Left renal pelvis (tissue), 4 donors: ENCODE results near the gene NUDT8. TPM values are rescaled to one million over a fixed set of nuclear protein-coding genes. Genes with fewer than 3 reads are reported as not detected.
"Not testable (repeated sequence)": the region's sequence is repeated elsewhere in the genome, so short reads cannot be mapped to it uniquely, and the experiment has no call there.

Experiments used
- DNase-seq, 4 donors: peaks; one replicate each; pipeline ENCODE4 v3.0.0-alpha.2; 2013; ENCODE audit warnings: low read depth in 4 of 4, low spot score in 3 of 4
- polyA plus RNA-seq, 4 donors: library from polyadenylated mRNA; unstranded; fragments of 120-200 nt; gene quantifications; one replicate each; pipeline ENCODE4 v1.2.1, GENCODE V29; 2013; ENCODE audit not compliant: insufficient read length in 4 of 4

Gene NUDT8
- polyA plus RNA-seq, 4 donors = 3.6 to 10.1 (median 4.1) TPM

DNA sequence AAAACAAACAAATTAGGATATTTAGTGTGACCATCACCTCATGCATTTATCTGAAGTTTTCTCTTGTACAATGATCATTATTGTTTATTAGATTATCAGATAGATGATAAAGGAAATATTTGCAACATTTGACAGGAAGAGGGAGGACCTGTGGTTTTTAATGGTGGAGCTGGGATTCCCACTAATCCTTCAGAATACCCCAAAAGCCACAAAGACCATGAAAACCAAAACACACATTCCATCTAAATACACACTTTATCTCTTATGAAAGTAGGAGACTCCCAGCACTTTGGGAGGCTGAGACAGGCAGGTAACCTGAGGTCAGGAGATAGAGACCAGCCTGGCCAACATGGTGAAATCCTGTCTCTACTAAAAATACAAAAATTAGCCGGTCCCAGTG lies 30.6 kb downstream of the NUDT8 start:
- no peak for DNase-seq

DNA sequence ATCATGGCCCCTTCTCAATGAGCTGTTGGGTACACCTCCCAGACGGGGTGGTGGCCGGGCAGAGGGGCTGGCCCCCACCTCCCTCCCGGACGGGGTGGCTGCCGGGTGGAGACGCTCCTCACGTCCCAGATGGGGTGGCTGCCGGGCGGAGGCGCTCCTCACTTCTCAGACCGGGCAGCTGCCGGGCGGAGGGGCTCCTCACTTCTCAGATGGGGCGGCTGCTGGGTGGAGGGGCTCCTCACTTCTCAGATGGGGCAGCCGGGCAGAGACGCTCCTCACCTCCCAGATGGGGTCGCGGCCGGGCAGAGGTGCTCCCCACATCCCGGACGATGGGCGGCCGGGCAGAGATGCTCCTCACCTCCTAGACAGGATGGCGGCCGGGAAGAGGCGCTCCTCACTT lies 31.8 kb downstream of the NUDT8 start:
- not testable (repeated sequence) for DNase-seq

DNA sequence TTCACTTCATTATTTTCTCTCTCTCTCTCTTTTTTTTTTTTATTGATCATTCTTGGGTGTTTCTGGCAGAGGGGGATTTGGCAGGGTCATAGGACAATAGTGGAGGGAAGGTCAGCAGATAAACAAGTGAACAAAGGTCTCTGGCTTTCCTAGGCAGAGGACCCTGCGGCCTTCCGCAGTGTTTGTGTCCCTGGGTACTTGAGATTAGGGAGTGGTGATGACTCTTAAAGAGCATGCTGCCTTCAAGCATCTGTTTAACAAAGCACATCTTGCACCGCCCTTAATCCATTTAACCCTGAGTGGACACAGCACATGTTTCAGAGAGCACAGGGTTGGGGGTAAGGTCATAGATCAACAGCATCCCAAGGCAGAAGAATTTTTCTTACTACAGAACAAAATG lies 32.3 kb downstream of the NUDT8 start:
- not testable (repeated sequence) for DNase-seq

DNA sequence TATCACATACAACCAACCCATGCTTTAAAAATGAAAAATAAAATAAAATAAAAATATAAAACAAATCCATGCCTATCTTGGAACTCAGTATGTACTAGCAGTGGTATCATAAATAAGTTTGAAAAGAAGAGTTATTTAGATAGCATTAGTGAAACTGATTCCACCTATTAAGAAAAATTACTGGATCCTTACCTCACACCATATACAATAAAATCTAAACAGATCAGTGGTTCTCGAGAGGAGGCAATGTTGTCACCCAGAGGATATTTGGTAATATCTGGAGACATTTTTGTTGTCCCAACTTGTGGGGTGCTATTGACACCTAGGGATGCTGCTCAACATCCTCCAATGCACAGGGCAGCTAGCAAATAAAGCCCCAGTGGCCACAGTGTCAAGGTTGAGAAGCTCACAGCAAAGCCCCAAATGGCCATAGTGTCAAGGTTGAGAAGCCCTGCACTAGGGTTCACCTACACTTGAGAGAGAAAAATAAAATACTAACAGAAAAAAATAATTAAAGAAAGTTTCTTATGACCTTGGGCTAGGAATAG lies 32.9 kb downstream of the NUDT8 start:
- DNase-seq = no peak

DNA sequence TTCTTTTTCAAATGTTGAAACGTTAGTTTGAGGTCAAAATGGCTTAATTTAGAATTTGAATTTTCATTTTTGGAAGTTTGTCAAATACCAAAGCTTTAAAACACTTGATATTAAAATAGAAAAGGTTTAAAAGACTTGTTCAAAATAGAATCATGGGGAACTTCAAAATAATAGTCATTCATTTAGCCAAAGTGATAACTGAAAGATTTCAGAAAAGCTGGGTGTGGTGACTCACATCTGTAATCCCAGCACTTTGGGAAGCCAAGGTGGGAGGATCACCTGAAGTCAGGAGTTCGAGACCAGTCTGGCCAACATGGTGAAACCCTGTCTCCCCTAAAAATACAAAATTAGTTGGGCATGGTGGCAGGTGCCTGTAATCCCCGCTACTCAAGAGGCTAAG lies 35.3 kb downstream of the NUDT8 start:
- no peak for DNase-seq

DNA sequence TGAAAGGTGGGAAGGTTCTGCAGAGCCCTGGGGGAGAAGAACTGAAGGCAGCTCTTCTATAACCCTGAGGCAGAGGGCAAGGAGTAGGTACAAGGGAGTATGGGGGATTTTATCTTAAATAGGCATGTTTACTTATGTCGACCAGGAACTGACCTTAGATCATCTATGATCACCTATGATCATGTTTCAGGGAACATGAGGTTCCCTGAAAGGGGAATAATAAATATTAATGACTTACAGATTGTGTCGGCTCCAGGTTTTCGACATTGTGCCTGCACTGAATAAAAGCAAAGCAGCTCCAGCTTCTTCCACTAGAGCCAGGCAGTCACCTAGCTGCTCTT lies 36.2 kb downstream of the NUDT8 start:
- DNase-seq = no peak

DNA sequence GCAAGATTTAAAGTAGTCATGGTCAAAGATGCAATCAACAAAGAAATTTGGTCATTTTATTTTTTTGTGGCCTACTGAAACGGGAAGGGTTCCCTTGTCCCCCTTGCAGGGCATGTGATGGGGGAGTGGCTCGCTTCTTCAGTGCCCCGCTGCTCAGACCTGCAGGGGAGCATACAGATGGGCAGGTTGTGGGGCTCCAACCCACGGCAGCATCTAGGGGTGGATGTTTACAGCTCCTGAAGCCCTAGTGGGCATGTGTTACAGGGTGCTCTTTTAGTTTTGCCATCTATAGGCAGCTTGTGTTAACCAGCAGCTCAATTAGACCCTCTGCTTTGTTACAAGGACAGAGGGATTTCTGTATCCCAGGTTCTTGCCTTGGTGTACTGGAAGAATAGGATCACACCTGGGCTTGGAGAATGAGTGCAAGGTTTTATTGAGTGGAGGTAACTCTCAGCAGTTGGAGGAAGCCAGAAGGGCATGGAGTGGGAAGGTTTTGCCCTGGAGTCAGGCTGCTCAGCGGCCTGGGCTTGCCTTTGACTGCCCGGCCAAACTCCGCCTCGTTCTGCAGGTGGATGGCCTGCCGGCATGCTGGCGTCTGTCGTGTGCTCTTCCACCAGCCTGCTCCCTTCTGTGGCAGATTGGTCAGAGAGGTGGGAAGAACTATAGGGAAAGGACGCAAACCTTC lies 36.7 kb downstream of the NUDT8 start:
- no peak for DNase-seq

DNA sequence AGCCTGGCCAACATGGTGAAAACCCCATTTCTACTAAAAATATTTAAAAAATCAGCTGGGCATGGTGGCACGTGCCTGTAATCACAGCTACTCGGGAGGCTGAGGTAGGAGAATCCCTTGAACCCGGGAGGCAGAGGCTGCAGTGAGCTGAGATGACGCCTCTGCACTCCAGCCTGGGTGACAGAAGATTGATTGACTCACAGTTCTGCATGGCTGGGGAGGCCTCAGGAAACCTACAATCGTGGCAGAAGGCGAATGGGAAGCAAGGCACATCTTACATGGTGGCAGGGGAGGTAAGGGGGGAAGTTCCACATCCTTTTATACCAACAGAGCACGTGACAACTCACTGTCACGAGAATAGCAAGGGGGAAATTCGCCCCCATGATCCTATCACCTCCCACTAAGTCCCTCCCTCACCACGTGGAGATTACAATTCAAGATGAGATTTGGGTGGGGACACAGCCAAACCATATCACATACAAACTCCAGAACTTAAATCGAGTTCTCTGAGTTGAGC lies 40.8 kb downstream of the NUDT8 start:
- not testable (repeated sequence) for DNase-seq

DNA sequence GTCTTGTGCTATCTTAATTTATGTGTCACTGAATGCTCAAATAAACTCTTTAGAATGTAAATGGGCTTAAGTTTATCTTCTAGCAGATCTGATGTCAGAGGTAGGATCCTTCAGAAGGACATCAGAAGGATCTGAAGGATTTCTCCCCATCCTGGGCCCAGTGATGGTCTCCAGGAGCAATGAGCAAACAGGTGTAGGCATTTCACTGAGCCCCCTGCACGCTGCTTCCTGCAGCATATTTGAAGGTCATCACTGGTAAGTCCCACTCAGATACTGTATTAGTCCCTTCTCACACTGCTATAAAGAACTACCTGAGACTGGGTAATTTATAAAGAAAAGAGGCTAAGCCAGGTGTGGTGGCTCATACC lies 41.6 kb downstream of the NUDT8 start:
- no peak for DNase-seq

DNA sequence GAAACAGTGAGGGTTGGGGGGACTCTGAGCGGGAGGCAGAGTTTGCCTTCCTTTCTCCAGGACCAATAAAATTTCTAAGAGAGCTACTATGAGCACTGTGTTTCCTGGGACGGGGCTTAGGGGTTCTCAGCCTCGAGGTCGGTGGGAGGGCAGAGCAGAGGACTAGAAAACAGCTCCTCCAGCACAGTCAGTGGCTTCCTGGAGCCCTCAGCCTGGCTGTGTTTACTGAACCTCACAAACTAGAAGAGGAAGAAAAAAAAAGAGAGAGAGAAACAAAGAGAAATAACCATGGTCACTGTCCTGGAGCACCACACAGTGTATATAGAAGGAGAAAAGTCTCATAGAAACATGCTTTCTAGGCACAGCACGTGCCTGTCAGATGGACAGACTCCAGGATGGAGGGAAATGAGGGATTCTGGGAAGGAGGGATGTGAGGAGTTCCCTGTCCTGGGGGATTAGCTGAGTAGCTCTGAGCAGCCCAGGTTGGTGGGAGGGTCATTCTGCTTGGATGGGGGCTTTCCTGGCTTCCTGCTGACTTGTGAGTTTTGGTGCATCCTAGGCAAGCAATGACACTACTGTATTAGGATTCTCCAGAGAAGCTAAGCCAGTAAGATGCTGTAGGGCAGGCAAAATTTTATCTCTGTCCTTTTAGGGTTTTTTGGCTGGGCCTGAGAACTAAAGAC lies 43.0 kb downstream of the NUDT8 start:
- DNase-seq = no peak

DNA sequence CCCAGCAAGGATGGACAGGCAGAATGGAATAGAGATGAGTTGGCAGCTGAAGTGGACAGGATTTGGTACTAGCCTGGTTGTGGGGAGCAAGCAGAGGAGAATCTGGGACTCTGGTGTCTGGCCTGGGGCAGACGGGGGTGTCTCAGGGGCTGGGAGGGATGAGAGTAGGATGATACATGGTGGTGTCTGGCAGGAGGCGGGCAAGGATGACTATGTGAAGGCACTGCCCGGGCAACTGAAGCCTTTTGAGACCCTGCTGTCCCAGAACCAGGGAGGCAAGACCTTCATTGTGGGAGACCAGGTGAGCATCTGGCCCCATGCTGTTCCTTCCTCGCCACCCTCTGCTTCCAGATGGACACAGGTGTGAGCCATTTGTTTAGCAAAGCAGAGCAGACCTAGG lies 43.8 kb downstream of the NUDT8 start:
- no peak for DNase-seq

DNA sequence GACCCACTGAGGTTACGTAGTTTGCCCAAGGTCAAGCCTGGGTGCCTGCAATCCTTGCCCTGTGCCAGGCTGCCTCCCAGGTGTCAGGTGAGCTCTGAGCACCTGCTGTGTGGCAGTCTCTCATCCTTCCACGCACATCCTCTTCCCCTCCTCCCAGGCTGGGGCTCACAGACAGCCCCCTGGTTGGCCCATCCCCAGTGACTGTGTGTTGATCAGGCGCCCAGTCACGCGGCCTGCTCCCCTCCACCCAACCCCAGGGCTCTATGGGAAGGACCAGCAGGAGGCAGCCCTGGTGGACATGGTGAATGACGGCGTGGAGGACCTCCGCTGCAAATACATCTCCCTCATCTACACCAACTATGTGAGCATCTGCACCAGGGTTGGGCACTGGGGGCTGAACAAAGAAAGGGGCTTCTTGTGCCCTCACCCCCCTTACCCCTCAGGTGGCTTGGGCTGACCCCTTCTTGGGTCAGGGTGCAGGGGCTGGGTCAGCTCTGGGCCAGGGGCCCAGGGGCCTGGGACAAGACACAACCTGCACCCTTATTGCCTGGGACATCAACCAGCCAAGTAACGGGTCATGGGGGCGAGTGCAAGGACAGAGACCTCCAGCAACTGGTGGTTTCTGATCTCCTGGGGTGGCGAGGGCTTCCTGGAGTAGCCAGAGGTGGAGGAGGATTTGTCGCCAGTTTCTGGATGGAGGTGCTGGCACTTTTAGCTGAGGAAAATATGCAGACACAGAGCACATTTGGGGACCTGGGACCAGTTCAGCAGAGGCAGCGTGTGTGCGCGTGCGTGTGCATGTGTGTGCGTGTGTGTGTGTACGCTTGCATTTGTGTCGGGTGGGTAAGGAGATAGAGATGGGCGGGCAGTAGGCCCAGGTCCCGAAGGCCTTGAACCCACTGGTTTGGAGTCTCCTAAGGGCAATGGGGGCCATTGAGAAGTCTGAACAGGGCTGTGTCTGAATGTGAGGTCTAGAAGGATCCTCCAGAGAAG lies 44.6 kb downstream of the NUDT8 start:
- DNase-seq = no peak

DNA sequence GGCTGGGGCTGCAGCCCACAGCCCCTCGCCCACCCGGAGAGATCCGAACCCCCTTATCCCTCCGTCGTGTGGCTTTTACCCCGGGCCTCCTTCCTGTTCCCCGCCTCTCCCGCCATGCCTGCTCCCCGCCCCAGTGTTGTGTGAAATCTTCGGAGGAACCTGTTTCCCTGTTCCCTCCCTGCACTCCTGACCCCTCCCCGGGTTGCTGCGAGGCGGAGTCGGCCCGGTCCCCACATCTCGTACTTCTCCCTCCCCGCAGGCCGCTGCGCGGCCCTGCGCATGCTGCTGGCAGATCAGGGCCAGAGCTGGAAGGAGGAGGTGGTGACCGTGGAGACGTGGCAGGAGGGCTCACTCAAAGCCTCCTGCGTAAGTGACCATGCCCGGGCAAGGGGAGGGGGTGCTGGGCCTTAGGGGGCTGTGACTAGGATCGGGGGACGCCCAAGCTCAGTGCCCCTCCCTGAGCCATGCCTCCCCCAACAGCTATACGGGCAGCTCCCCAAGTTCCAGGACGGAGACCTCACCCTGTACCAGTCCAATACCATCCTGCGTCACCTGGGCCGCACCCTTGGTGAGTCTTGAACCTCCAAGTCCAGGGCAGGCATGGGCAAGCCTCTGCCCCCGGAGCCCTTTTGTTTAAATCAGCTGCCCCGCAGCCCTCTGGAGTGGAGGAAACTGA lies 45.4 kb downstream of the NUDT8 start:
- no peak for DNase-seq

DNA sequence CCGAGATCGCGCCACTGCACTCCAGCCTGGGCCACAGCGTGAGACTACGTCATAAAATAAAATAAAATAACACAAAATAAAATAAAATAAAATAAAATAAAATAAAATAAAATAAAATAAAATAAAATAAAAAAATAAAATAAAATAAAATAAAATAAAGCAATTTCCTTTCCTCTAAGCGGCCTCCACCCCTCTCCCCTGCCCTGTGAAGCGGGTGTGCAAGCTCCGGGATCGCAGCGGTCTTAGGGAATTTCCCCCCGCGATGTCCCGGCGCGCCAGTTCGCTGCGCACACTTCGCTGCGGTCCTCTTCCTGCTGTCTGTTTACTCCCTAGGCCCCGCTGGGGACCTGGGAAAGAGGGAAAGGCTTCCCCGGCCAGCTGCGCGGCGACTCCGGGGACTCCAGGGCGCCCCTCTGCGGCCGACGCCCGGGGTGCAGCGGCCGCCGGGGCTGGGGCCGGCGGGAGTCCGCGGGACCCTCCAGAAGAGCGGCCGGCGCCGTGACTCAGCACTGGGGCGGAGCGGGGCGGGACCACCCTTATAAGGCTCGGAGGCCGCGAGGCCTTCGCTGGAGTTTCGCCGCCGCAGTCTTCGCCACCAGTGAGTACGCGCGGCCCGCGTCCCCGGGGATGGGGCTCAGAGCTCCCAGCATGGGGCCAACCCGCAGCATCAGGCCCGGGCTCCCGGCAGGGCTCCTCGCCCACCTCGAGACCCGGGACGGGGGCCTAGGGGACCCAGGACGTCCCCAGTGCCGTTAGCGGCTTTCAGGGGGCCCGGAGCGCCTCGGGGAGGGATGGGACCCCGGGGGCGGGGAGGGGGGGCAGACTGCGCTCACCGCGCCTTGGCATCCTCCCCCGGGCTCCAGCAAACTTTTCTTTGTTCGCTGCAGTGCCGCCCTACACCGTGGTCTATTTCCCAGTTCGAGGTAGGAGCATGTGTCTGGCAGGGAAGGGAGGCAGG lies 46.2 kb downstream of the NUDT8 start, which contains the start of gene GSTP1:
GSTP1 (plus strand) TSS at position 566 of the 958 bp plus-strand sequence; CDS start at position 598, 32 bp downstream.
- peak in 3 of 4 donors; percentile 85 to 88 (median 86) for DNase-seq

DNA sequence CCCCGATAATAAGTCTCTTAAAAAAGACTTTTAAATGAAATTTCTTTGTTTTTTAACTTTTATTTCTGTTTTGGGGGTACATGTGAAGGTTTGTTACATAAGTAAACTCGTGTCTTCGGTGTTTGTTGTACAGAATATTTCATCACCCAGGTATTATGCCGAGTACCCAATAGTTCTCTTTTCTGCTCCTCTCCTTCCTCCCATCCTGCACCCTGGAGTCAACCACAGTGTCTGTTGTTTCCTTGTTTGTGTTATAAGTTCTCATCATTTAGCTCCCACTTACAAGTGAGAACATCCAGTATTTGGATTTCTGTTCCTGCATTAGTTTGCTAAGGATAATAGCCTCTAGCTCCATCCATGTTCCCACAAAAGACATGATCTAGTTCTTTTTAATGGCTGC lies 47.7 kb downstream of the NUDT8 start:
- no peak for DNase-seq

DNA sequence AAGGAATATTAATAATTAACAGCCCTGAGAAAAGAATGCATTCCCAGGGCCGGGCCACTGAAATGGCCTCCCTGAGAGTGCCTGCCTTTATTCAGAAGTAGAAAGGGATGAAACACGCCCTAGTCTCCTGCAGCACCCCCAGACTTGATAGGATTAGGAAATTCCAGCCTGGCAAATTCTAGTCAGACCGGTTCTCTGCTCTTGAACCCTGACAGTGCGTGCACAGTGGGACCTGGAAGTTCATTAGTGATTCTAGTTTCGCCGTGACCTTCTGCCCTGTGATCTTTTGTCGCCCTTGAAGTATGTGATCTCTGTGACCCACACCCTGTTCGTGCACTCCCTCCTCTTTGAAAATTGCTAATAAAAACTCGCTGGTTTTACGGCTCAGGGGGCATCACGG lies 48.3 kb downstream of the NUDT8 start:
- no peak for DNase-seq

DNA sequence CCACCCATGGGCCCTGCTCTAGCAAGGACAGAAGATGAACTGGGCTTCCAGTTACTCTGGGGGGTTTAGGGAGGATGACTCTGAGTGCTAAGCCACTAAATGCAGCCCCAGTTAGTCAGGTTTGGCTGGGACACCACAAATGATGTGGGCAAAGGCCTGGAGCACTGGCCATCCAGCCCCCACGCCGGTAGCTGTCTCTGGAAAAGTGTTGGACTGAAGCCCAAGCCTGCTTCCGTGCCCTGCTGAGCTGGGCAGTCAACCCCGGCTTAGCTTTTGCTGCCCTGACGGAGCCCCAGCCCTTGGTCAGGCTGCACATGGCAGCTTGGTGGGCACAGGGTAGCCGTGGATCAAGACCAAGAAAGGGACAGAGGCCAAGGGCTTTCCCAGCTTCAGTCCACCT lies 51.8 kb downstream of the NUDT8 start:
- DNase-seq = no peak
